PC-9 (cell line): Measurements from ENCODE around the gene TMSB10. TPM values are rescaled to one million over a fixed set of nuclear protein-coding genes. Genes with fewer than 3 reads are reported as not detected.

ENCODE experiments used
- BruUV-seq: library from RNA; stranded (reverse); fragments of 400-500 nt; replicated peaks from 2 replicates; lab custom pipeline; 2021; lab: Mats Ljungman, UMichigan
- CTCF ChIA-PET: fragments of 300-600 bp; sonication (Branson Sonifier 250); formaldehyde crosslinking; loops from one replicate; lab custom pipeline; 2022; ENCODE audit warnings: antibody characterized with exemption; lab: Charles Lee
- POLR2A ChIA-PET: fragments of 300-600 bp; sonication (Branson Sonifier 250); formaldehyde crosslinking; loops from one replicate; lab custom pipeline; 2022; ENCODE audit warnings: antibody characterized with exemption; ENCODE audit not compliant: unreplicated experiment; lab: Charles Lee
- DNase-seq, 2 experiments: peaks; one replicate each; pipeline versions ENCODE4 v3.0.0 to v3.0.0-alpha.2; 2015 to 2022; ENCODE audit warnings: mixed read lengths in 1 of 2
- H2AFZ ChIP-seq: fragments of 200-600 bp; sonication (generic); 2 replicates; pipeline ENCODE4 v1.8.1; 2017; ENCODE audit warnings: antibody characterized with exemption
- H3F3A ChIP-seq: fragments of 200-600 bp; sonication (generic); 2 replicates; pipeline ENCODE4 v1.8.1; 2017; ENCODE audit warnings: antibody characterized with exemption, mild to moderate bottlenecking, low read depth; ENCODE audit not compliant: insufficient read depth
- H3K27ac ChIP-seq: fragments of 200-600 bp; sonication (generic); 2 replicates; pipeline ENCODE4 v1.6.1; 2016; ENCODE audit warnings: mixed run types
- H3K27me3 ChIP-seq: fragments of 200-600 bp; sonication (generic); 2 replicates; pipeline ENCODE4 v1.6.1; 2016; ENCODE audit warnings: low read depth, mixed run types; ENCODE audit not compliant: insufficient read depth
- H3K36me3 ChIP-seq: fragments of 200-600 bp; sonication (generic); 2 replicates; pipeline ENCODE4 v1.6.1; 2016; ENCODE audit warnings: low read depth, mixed run types
- H3K4me1 ChIP-seq: fragments of 200-600 bp; sonication (generic); replicated peaks from 2 replicates; pipeline ENCODE4 v1.6.1; 2016; ENCODE audit warnings: mixed run types; ENCODE audit not compliant: insufficient read depth
- H3K4me2 ChIP-seq: fragments of 200-600 bp; sonication (generic); 2 replicates; pipeline ENCODE4 v1.6.1; 2017; ENCODE audit warnings: mixed run types
- H3K4me3 ChIP-seq: fragments of 200-600 bp; sonication (generic); 2 replicates; pipeline ENCODE4 v1.6.1; 2016; ENCODE audit warnings: mixed run types
- H3K79me2 ChIP-seq: fragments of 200-600 bp; sonication (generic); 2 replicates; pipeline ENCODE4 v1.6.1; 2017; ENCODE audit warnings: low read depth, mixed run types
- H3K9me2 ChIP-seq: fragments of 200-600 bp; sonication (generic); 2 replicates; pipeline ENCODE4 v1.8.1; 2017; ENCODE audit warnings: mild to moderate bottlenecking; ENCODE audit not compliant: insufficient read depth
- H3K9me3 ChIP-seq: fragments of 200-600 bp; sonication (generic); 2 replicates; pipeline ENCODE4 v1.8.1; 2016; ENCODE audit warnings: low read depth; ENCODE audit not compliant: insufficient read depth
- H4K20me1 ChIP-seq: fragments of 200-600 bp; sonication (generic); 2 replicates; pipeline ENCODE4 v1.8.1; 2017; ENCODE audit not compliant: insufficient read depth
- CTCF ChIP-seq: fragments of 200-600 bp; sonication (generic); conservative IDR thresholded peaks from 2 replicates; pipeline ENCODE4 v1.6.1; 2017; ENCODE audit warnings: mixed run types, antibody characterized with exemption, mild to moderate bottlenecking, moderate library complexity
- EZH2 ChIP-seq: fragments of 200-600 bp; sonication (generic); IDR thresholded peaks from 2 replicates; pipeline ENCODE4 v1.8.0; 2017; ENCODE audit warnings: antibody characterized with exemption, low read depth
- intact Hi-C: fragments of 100-400 bp; cut with micrococcal nuclease; formaldehyde crosslinking; loops from one replicate; pipeline ENCODE4 v1.10.0; 2022; ENCODE audit not compliant: unreplicated experiment
- total RNA-seq: library from RNA; stranded (reverse); gene quantifications from 2 replicates; pipeline ENCODE4 v1.2.3, GENCODE V29; 2021

Gene TMSB10
- total RNA-seq, 1 experiment from 2014 or later: 1,668 TPM

GRCh38 chr2:84894131-84894586, 11.3 kb upstream of the TMSB10 start:
- H2AFZ ChIP-seq: no peak overlapping the region
- H4K20me1 ChIP-seq: no peaks in the 10 kb centered on the region
- peak overlapping the region; percentile 62 for H3K4me2 ChIP-seq
- H3K79me2 ChIP-seq: no peaks in the 10 kb centered on the region
- no peaks in the 10 kb centered on the region for H3K36me3 ChIP-seq
- peak; percentile 66 to 76 for DNase-seq
- peaks cover 6% of the 10 kb centered on the region; the same call in 1 of the 2 replicates for H3F3A ChIP-seq
- peaks cover 14% of the 10 kb centered on the region for H3K4me1 ChIP-seq
- no peaks in the 10 kb centered on the region for H3K9me2 ChIP-seq
- H3K9me3 ChIP-seq: no peaks in the 10 kb centered on the region
- H3K4me3 ChIP-seq: no peak overlapping the region
- intact Hi-C loops: no loop called here
- CTCF ChIA-PET: interaction anchor here (0.9 kb wide), 1 partner anchor 580 kb away, joined by 3 read pairs; no protein-coding TSS in a partner anchor
- BruUV-seq: no TSS peak
- no peaks in the 10 kb centered on the region for H3K27me3 ChIP-seq
- TF ChIP-seq EZH2: no peak
- no peak for TF ChIP-seq CTCF
- POLR2A ChIA-PET: interaction anchor here (1.0 kb wide), 1 partner anchor 13 kb away, joined by 10 read pairs; no protein-coding TSS in a partner anchor
- H3K27ac ChIP-seq: no peak overlapping the region

- Histone ChIP-seq H3K27me3 (no peaks in the 10 kb centered on the region), H2AFZ (no peak overlapping the region), H4K20me1 (no peaks in the 10 kb centered on the region), H3K9me2 (no peaks in the 10 kb centered on the region), H3K4me1 (peaks cover 14% of the 10 kb centered on the region), H3K36me3 (no peaks in the 10 kb centered on the region), H3K79me2 (no peaks in the 10 kb centered on the region), H3K9me3 (no peaks in the 10 kb centered on the region), H3K4me3 (no peak overlapping the region), H3F3A (peaks cover 6% of the 10 kb centered on the region; the same call in 1 of the 2 replicates), H3K4me2 (no peak overlapping the region), H3K27ac (no peak overlapping the region)
- ChIA-PET CTCF (no interaction called here), POLR2A (no interaction called here)
- no TSS peak for BruUV-seq
- DNase-seq: no peak
- TF ChIP-seq EZH2 (no peak), CTCF (no peak)
- intact Hi-C loops: no loop called here
Observed at GRCh38 chr2:84894758-84895520, 10.5 kb upstream of the TMSB10 start.

GRCh38 chr2:84896567-84896966, 8.9 kb upstream of the TMSB10 start:
- DNase-seq: no peak
- H3K36me3 ChIP-seq: no peaks in the 10 kb centered on the region
- intact Hi-C loops: no loop called here
- no peaks in the 10 kb centered on the region for H3K9me3 ChIP-seq
- H3K9me2 ChIP-seq: no peaks in the 10 kb centered on the region
- no peak for TF ChIP-seq CTCF
- no peak for TF ChIP-seq EZH2
- H3F3A ChIP-seq: peaks cover 6% of the 10 kb centered on the region; the same call in 1 of the 2 replicates
- POLR2A ChIA-PET: no interaction called here
- no peaks in the 10 kb centered on the region for H4K20me1 ChIP-seq
- peaks cover 14% of the 10 kb centered on the region for H3K4me1 ChIP-seq
- H2AFZ ChIP-seq: no peak overlapping the region
- no peak overlapping the region for H3K27ac ChIP-seq
- CTCF ChIA-PET: no interaction called here
- no TSS peak for BruUV-seq
- no peaks in the 10 kb centered on the region for H3K27me3 ChIP-seq
- H3K4me2 ChIP-seq: no peak overlapping the region
- H3K79me2 ChIP-seq: no peaks in the 10 kb centered on the region
- no peak overlapping the region for H3K4me3 ChIP-seq
